BLaER1 treated with 17β-estradiol and CSF1 and Interleukin-3, amounts not matched to agents 10 nM and 100 nM (cell line): ENCODE measurements around the gene TRAF5.
A peak's percentile ranks its signal among the peaks of the same experiment; 100 is the strongest.

Source experiments
- H3K27ac ChIP-seq, 11 experiments: shearing (Covaris generic); formaldehyde crosslinking; 2 replicates each; pipeline ENCODE4 v1.8.1; 2022
- H3K27me3 ChIP-seq, 11 experiments: shearing (Covaris generic); formaldehyde crosslinking; 2 replicates each; pipeline ENCODE4 v1.8.1; 2022
- H3K36me3 ChIP-seq, 11 experiments: shearing (Covaris generic); formaldehyde crosslinking; 2 replicates each; pipeline ENCODE4 v1.8.1; 2022
- H3K4me1 ChIP-seq, 10 experiments: shearing (Covaris generic); formaldehyde crosslinking; 2 replicates each; pipeline ENCODE4 v1.8.1; 2022
- H3K4me2 ChIP-seq, 11 experiments: shearing (Covaris generic); formaldehyde crosslinking; 2 replicates each; pipeline ENCODE4 v1.8.1; 2022
- H3K4me3 ChIP-seq, 10 experiments: shearing (Covaris generic); formaldehyde crosslinking; 2 replicates each; pipeline ENCODE4 v1.8.1; 2022
- H3K9ac ChIP-seq, 11 experiments: shearing (Covaris generic); formaldehyde crosslinking; 2 replicates each; pipeline ENCODE4 v1.8.1; 2022
- H3K9me3 ChIP-seq, 11 experiments: shearing (Covaris generic); formaldehyde crosslinking; replicated peaks in 1 of 11; 2 replicates each; pipeline ENCODE4 v1.8.1; 2022
- H4K20me1 ChIP-seq, 11 experiments: shearing (Covaris generic); formaldehyde crosslinking; 2 replicates each; pipeline ENCODE4 v1.8.1; 2022
- Cebpa-rat ChIP-seq, 11 experiments: shearing (Covaris generic); IDR thresholded peaks; 2 replicates each; pipeline ENCODE4 v1.8.1; 2022

Gene TRAF5

DNA sequence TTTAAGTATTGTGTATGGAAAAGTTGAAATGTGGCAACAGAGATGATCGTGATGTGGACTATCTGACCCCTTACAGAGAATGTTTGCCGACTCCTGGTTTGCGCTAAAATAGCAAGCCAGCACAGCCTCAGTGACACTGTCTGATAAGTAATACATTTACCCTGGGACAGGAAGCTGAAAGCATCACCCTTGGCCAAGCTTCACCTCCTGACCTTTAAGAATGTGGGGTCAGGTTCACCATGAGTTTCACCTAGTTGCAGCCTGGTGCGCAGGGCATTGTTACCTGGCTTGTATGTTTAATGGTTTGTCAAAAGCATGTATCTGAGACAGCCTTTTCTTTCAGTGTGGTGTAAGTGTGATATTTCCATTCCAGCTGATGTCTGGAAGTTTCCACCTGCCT, 29.2 kb downstream of the TRAF5 start:
- Histone ChIP-seq H3K9ac (no peak overlapping the region), H3K4me1 (peaks cover 20 to 37% (median 22%) of the 10 kb centered on the region in 10 experiments), H3K9me3 (peaks cover 17 to 21% (median 20%) of the 10 kb centered on the region in 11 experiments), H3K27me3 (no peaks in the 10 kb centered on the region), H3K27ac (no peak overlapping the region), H4K20me1 (peaks cover 0 to 5% (median 0%) of the 10 kb centered on the region in 11 experiments; a peak in 1 of 22 replicates), H3K4me2 (no peak overlapping the region), H3K36me3 (peaks cover 21 to 66% (median 45%) of the 10 kb centered on the region in 11 experiments; a peak in 20 of 22 replicates), H3K4me3 (no peak overlapping the region)
- TF ChIP-seq Cebpa-rat (IDR thresholded peaks at IDR 0.05) = no peak

DNA sequence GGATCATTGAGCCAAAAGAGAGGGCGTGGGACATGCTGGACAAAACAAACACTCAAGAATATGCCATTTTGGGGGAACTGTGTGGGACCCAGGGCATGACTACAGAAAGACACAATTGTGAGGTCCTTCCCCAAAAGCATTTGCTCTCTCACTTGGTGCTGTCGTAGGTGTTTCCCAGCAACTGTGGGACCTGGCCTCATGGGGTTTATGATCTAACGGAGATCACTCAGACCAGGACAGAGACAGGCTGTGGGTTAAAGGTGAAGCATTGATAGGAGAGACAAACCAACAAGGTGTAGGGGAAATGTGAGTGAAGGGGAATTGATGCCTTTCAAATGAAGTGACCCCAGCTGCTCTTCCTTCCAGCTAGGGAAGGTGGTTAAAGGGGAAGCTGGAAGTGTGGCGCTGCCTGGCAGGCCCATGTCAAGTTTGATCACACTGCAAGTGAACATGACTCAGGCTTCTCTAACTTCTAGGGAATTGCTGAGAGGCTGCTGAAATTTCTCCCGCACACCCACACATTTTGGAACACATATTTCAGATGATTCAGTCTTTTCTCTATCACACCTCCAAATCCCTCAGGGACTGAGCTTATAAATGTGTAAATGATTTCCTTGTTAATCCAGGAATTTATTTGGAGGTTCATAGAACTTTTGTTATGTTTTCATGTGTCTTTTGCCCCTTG, 30.2 kb downstream of the TRAF5 start:
- H4K20me1 ChIP-seq = peaks cover 0 to 5% (median 0%) of the 10 kb centered on the region in 11 experiments; a peak in 1 of 22 replicates
- H3K4me1 ChIP-seq = peaks cover 20 to 37% (median 22%) of the 10 kb centered on the region in 10 experiments
- no peak overlapping the region for H3K27ac ChIP-seq
- peaks cover 22 to 71% (median 48%) of the 10 kb centered on the region in 11 experiments; a peak in 20 of 22 replicates for H3K36me3 ChIP-seq
- H3K27me3 ChIP-seq = no peaks in the 10 kb centered on the region
- peak overlapping the region in 1 of 11 experiments; percentile 48; a peak in 1 of 22 replicates for H3K9ac ChIP-seq
- no peak overlapping the region for H3K4me3 ChIP-seq
- peaks cover 7 to 11% (median 10%) of the 10 kb centered on the region in 11 experiments for H3K9me3 ChIP-seq
- no peak for TF ChIP-seq Cebpa-rat (IDR thresholded peaks at IDR 0.05)
- peak overlapping the region in 3 of 11 experiments; percentile 18 to 38 (median 19); a peak in 4 of 22 replicates for H3K4me2 ChIP-seq

DNA sequence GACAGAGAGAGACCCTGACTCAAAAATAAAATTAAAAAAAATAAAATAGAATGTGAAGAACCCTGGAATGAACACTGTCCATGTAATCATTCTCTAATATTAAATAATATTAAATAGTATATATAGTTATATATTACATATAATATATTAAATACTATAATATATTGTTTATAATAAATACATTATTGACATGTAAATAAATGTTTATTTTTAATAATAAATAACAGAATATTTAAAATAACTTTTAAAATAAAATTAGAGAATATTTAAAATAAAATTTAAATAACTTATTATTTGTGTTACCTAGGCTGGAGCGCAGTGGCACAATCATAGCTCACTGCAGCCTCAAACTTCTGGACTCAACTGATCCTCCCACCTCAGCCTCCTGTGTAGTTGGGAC, 32.1 kb downstream of the TRAF5 start:
- Histone ChIP-seq H3K27ac (no peak overlapping the region), H3K4me3 (no peak overlapping the region), H3K36me3 (peaks cover 20 to 82% (median 46%) of the 10 kb centered on the region in 11 experiments; a peak in 20 of 22 replicates), H3K9me3 (no peaks in the 10 kb centered on the region), H4K20me1 (peaks cover 0 to 5% (median 0%) of the 10 kb centered on the region in 11 experiments; a peak in 1 of 22 replicates), H3K4me2 (no peak overlapping the region), H3K27me3 (no peaks in the 10 kb centered on the region), H3K4me1 (peaks cover 6 to 20% (median 8%) of the 10 kb centered on the region in 10 experiments), H3K9ac (no peak overlapping the region)
- no peak for TF ChIP-seq Cebpa-rat (IDR thresholded peaks at IDR 0.05)

DNA sequence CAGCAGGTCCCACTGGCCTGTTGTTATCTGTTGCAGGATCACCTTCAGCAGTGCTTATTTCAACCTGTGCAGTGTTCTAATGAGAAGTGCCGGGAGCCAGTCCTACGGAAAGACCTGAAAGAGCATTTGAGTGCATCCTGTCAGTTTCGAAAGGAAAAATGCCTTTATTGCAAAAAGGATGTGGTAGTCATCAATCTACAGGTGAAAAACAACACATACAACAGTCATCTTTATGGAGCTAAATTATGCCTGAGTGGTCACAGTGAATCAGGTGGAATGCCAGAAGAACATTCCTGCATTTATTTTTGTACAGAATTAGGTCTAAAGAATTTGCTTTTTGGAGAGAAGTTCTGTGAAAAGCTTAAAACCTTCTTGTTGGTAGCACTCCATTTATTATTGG, 33.2 kb downstream of the TRAF5 start:
- no peak overlapping the region for H3K27ac ChIP-seq
- TF ChIP-seq Cebpa-rat (IDR thresholded peaks at IDR 0.05) = no peak
- no peak overlapping the region for H3K4me3 ChIP-seq
- peaks cover 0 to 5% (median 0%) of the 10 kb centered on the region in 11 experiments; a peak in 1 of 22 replicates for H4K20me1 ChIP-seq
- H3K4me2 ChIP-seq = no peak overlapping the region
- H3K27me3 ChIP-seq = no peaks in the 10 kb centered on the region
- H3K9me3 ChIP-seq = no peaks in the 10 kb centered on the region
- H3K4me1 ChIP-seq = peaks cover 0 to 12% (median 0%) of the 10 kb centered on the region in 10 experiments; a peak in 5 of 20 replicates
- H3K9ac ChIP-seq = no peak overlapping the region
- peaks cover 21 to 85% (median 54%) of the 10 kb centered on the region in 11 experiments; a peak in 20 of 22 replicates for H3K36me3 ChIP-seq

DNA sequence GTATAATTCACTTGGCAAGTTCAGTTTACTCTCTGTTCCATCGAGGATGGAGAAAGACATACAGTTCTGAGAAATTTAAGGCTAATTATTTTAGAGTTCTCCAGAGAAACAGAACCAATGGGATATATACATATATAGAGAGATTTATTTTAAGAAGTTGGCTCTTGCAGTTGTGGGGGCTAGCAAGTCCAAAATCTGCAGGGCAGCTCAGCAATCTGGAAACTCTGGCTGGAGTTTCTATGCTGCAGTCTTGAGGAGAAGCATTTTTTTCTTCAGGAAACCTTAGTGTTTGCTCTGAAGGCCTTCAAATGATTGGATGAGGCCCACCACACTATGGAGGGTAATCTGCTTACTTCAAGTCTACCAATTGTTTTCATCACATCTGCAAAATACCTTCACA, 34.6 kb downstream of the TRAF5 start:
- peaks cover 0 to 12% (median 0%) of the 10 kb centered on the region in 10 experiments; a peak in 5 of 20 replicates for H3K4me1 ChIP-seq
- no peaks in the 10 kb centered on the region for H3K27me3 ChIP-seq
- no peak overlapping the region for H3K4me2 ChIP-seq
- H3K27ac ChIP-seq = no peak overlapping the region
- no peak overlapping the region for H3K9ac ChIP-seq
- H3K36me3 ChIP-seq = peaks cover 23 to 87% (median 63%) of the 10 kb centered on the region in 11 experiments; a peak in 21 of 22 replicates
- H3K4me3 ChIP-seq = no peak overlapping the region
- TF ChIP-seq Cebpa-rat (IDR thresholded peaks at IDR 0.05) = no peak
- H3K9me3 ChIP-seq = no peaks in the 10 kb centered on the region
- peaks cover 0 to 5% (median 0%) of the 10 kb centered on the region in 11 experiments; a peak in 1 of 22 replicates for H4K20me1 ChIP-seq

DNA sequence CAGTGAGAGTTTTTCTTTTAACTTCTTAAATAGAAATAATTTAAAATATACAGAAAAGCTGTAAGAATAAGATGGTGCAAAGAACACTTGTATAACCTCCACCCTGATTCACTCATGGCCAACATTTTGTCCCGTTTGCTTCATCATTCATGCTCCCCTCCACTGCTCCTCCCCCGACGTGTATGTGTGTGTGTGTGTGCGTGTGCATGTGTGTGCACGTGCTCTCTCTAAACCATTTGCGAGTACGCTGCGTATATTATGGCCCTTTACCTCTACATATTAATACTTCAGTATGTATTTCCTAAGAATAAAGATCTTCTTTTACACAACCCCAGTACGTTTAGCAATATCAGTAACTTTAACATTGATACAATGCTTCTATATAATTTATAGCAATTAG, 43.0 kb downstream of the TRAF5 start:
- Histone ChIP-seq H3K27me3 (no peaks in the 10 kb centered on the region), H3K4me1 (no peaks in the 10 kb centered on the region), H3K4me3 (no peak overlapping the region), H3K4me2 (no peak overlapping the region), H4K20me1 (no peaks in the 10 kb centered on the region), H3K27ac (no peak overlapping the region), H3K9ac (no peak overlapping the region), H3K9me3 (no peaks in the 10 kb centered on the region), H3K36me3 (peaks cover 10 to 89% (median 50%) of the 10 kb centered on the region in 11 experiments; a peak in 21 of 22 replicates)
- no peak for TF ChIP-seq Cebpa-rat (IDR thresholded peaks at IDR 0.05)

DNA sequence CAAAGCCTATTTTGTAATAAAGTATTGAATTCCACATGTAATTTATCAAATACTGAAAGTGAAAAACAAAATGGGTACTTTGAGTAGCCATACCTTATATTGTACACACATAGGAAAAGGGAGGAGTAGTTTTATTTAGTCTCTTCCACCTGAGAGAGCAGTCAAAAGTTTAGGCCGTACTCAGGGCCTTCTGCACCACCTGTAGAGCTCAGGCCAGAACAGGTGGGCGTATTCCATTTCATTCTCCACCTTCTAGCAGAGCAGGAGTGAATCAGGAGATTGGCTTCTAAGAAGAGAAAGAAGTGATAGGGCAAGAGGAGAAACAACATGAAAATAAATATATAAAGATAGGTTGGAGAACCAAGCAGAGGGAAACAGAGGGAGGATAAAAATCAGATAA, 44.0 kb downstream of the TRAF5 start:
- Histone ChIP-seq H3K9ac (no peak overlapping the region), H3K36me3 (peaks cover 10 to 87% (median 47%) of the 10 kb centered on the region in 11 experiments), H3K27me3 (no peaks in the 10 kb centered on the region), H4K20me1 (no peaks in the 10 kb centered on the region), H3K27ac (no peak overlapping the region), H3K4me3 (no peak overlapping the region), H3K9me3 (no peaks in the 10 kb centered on the region), H3K4me2 (no peak overlapping the region), H3K4me1 (no peaks in the 10 kb centered on the region)
- TF ChIP-seq Cebpa-rat (IDR thresholded peaks at IDR 0.05) = no peak

DNA sequence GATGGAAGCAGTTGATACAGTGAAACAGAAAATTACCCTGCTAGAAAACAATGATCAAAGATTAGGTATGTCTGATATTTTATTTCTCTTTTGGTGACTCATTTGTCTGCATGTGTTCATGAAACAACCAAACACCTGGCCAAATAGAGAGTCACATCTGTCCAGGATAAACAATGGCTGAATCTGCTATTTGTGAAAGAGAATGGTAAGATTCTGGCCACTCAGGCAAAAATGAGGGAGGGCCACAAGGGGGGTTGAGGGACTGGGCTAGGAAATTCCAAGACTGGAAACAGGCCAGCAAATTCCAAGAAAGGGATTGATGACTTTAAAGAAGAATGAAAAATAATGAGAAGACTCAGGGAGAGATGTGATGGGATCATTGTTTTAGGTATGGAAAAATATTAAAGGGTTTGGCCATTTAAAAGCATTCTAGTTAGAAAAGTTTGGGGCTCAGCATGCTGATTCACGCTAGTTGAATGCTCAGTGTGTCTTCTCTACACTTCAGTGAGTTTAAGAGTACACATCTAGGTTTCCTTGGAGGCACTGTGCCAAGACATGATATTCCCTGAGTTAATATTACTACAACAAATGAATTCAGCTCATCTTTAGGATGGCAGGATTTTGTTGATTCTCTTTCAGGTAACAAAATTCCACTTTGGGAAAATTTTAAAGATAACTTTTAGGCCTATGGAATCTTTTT, 44.9 kb downstream of the TRAF5 start:
- Histone ChIP-seq H3K36me3 (peaks cover 15 to 86% (median 47%) of the 10 kb centered on the region in 11 experiments), H4K20me1 (no peaks in the 10 kb centered on the region), H3K27me3 (no peaks in the 10 kb centered on the region), H3K27ac (no peak overlapping the region), H3K4me1 (peaks cover 0 to 3% (median 0%) of the 10 kb centered on the region in 10 experiments; a peak in 5 of 20 replicates), H3K4me3 (no peak overlapping the region), H3K9ac (no peak overlapping the region), H3K9me3 (no peaks in the 10 kb centered on the region), H3K4me2 (no peak overlapping the region)
- no peak for TF ChIP-seq Cebpa-rat (IDR thresholded peaks at IDR 0.05)

DNA sequence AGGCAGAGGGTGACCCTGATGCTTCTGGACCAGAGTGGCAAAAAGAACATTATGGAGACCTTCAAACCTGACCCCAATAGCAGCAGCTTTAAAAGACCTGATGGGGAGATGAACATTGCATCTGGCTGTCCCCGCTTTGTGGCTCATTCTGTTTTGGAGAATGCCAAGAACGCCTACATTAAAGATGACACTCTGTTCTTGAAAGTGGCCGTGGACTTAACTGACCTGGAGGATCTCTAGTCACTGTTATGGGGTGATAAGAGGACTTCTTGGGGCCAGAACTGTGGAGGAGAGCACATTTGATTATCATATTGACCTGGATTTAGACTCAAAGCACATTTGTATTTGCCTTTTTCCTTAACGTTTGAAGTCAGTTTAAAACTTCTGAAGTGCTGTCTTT, 45.8 kb downstream of the TRAF5 start:
- Histone ChIP-seq H3K9ac (no peak overlapping the region), H3K4me1 (peaks cover 0 to 10% (median 2%) of the 10 kb centered on the region in 10 experiments; a peak in 7 of 20 replicates), H4K20me1 (no peaks in the 10 kb centered on the region), H3K27ac (no peak overlapping the region), H3K4me3 (no peak overlapping the region), H3K4me2 (no peak overlapping the region), H3K9me3 (no peaks in the 10 kb centered on the region), H3K36me3 (peaks cover 10 to 76% (median 41%) of the 10 kb centered on the region in 11 experiments; a peak in 21 of 22 replicates), H3K27me3 (no peaks in the 10 kb centered on the region)
- TF ChIP-seq Cebpa-rat (IDR thresholded peaks at IDR 0.05) = no peak
